ENCODE results near the gene MID1.

The MID1 gene

GRCh38 chrX:10486373-10486772 is 134.0 kb downstream of the MID1 start:
- no peaks in the 10 kb centered on the region for H4K20me1 ChIP-seq (ENCODE audit: insufficient read depth, low read length, poor library complexity, severe bottlenecking)
- H3K27me3 ChIP-seq (ENCODE audit: insufficient read depth, low read length, poor library complexity, severe bottlenecking) = no peaks in the 10 kb centered on the region
- no peak for TF ChIP-seq CTCF (conservative IDR thresholded peaks at IDR 0.05; ENCODE audit: low read length)
- no peaks in the 10 kb centered on the region for H3K36me3 ChIP-seq (ENCODE audit: insufficient read depth, low read length)
- no peaks in the 10 kb centered on the region for H3K9me3 ChIP-seq (ENCODE audit: insufficient read depth, low read depth, low read length)
- H3K79me2 ChIP-seq (ENCODE audit: insufficient read depth, low read length) = no peaks in the 10 kb centered on the region
- no peak overlapping the region for H3K9ac ChIP-seq (ENCODE audit: low read depth, low read length, poor library complexity, severe bottlenecking)
- no peaks in the 10 kb centered on the region for H3F3A ChIP-seq (ENCODE audit: low read depth)
- H3K9me2 ChIP-seq (replicated peaks; ENCODE audit: low read depth, low read length) = no peaks in the 10 kb centered on the region
- no peaks in the 10 kb centered on the region for H3K4me1 ChIP-seq (ENCODE audit: insufficient read depth, low read length, poor library complexity, severe bottlenecking)
- H2AFZ ChIP-seq (ENCODE audit: low read length) = no peak overlapping the region
- H3K4me3 ChIP-seq (ENCODE audit: low read length, poor library complexity, severe bottlenecking) = no peak overlapping the region
- H3K4me2 ChIP-seq (ENCODE audit: low read depth, low read length, poor library complexity, severe bottlenecking) = no peak overlapping the region

- Histone ChIP-seq H3F3A (ENCODE audit: low read depth) (no peaks in the 10 kb centered on the region), H3K9me2 (replicated peaks; ENCODE audit: low read depth, low read length) (no peaks in the 10 kb centered on the region), H3K4me3 (ENCODE audit: low read length, poor library complexity, severe bottlenecking) (no peak overlapping the region), H3K9ac (ENCODE audit: low read depth, low read length, poor library complexity, severe bottlenecking) (no peak overlapping the region), H3K4me2 (ENCODE audit: low read depth, low read length, poor library complexity, severe bottlenecking) (no peak overlapping the region), H3K4me1 (ENCODE audit: insufficient read depth, low read length, poor library complexity, severe bottlenecking) (no peaks in the 10 kb centered on the region), H2AFZ (ENCODE audit: low read length) (no peak overlapping the region), H4K20me1 (ENCODE audit: insufficient read depth, low read length, poor library complexity, severe bottlenecking) (no peaks in the 10 kb centered on the region), H3K79me2 (ENCODE audit: insufficient read depth, low read length) (no peaks in the 10 kb centered on the region), H3K27me3 (ENCODE audit: insufficient read depth, low read length, poor library complexity, severe bottlenecking) (no peaks in the 10 kb centered on the region), H3K36me3 (ENCODE audit: insufficient read depth, low read length) (no peaks in the 10 kb centered on the region), H3K9me3 (ENCODE audit: insufficient read depth, low read depth, low read length) (no peaks in the 10 kb centered on the region)
- TF ChIP-seq CTCF (conservative IDR thresholded peaks at IDR 0.05; ENCODE audit: low read length) (no peak), EZH2phosphoT487 (IDR thresholded peaks at IDR 0.05; ENCODE audit: borderline replicate concordance) (no peak)
Observed at GRCh38 chrX:10485326-10485725, 135.1 kb downstream of the MID1 start.

GRCh38 chrX:10484683-10485247 is 135.6 kb downstream of the MID1 start:
- no peak for TF ChIP-seq CTCF (conservative IDR thresholded peaks at IDR 0.05; ENCODE audit: low read length)
- no peak for TF ChIP-seq EZH2phosphoT487 (IDR thresholded peaks at IDR 0.05; ENCODE audit: borderline replicate concordance)
- no peaks in the 10 kb centered on the region for H4K20me1 ChIP-seq (ENCODE audit: insufficient read depth, low read length, poor library complexity, severe bottlenecking)
- no peak overlapping the region for H3K4me3 ChIP-seq (ENCODE audit: low read length, poor library complexity, severe bottlenecking)
- H3K9ac ChIP-seq (ENCODE audit: low read depth, low read length, poor library complexity, severe bottlenecking) = no peak overlapping the region
- no peaks in the 10 kb centered on the region for H3K36me3 ChIP-seq (ENCODE audit: insufficient read depth, low read length)
- H2AFZ ChIP-seq (ENCODE audit: low read length) = no peak overlapping the region
- H3F3A ChIP-seq (ENCODE audit: low read depth) = no peaks in the 10 kb centered on the region
- no peak overlapping the region for H3K4me2 ChIP-seq (ENCODE audit: low read depth, low read length, poor library complexity, severe bottlenecking)
- H3K9me3 ChIP-seq (ENCODE audit: insufficient read depth, low read depth, low read length) = no peaks in the 10 kb centered on the region
- no peaks in the 10 kb centered on the region for H3K27me3 ChIP-seq (ENCODE audit: insufficient read depth, low read length, poor library complexity, severe bottlenecking)
- H3K9me2 ChIP-seq (replicated peaks; ENCODE audit: low read depth, low read length) = no peaks in the 10 kb centered on the region
- H3K4me1 ChIP-seq (ENCODE audit: insufficient read depth, low read length, poor library complexity, severe bottlenecking) = no peaks in the 10 kb centered on the region
- H3K79me2 ChIP-seq (ENCODE audit: insufficient read depth, low read length) = no peaks in the 10 kb centered on the region
